ENCODE results near the gene C2CD3.

Gene C2CD3

DNA sequence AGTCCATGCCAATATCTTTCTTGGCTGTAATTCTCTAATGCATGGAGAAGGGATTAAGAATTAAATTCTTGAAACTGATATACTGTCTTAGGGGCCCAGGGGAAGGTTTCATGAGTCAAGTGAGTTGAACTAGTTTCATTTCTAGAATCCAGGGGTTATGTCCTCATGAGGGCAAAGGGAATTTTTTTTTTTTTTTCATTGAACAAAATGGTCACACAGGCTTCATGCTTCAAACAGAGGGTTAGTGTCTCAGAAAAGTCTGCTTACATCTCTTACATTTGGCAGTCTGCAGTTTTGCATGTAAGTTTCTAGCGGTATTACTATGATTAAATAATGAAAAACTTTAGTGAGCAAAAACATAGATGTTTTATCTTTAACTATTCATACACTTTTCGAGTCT, 33.2 kb upstream of the C2CD3 start:
- no peak overlapping the region for H3K4me3 ChIP-seq (replicated peaks; ENCODE audit: insufficient read depth, low read length)
- no peak overlapping the region for H3K27ac ChIP-seq (replicated peaks)
- H3K27me3 ChIP-seq (ENCODE audit: insufficient read depth, poor library complexity, severe bottlenecking): no peaks in the 10 kb centered on the region
- TF ChIP-seq CTCF (IDR thresholded peaks at IDR 0.05; ENCODE audit: insufficient read depth, low read length) (no peak), SPI1 (IDR thresholded peaks at IDR 0.05; ENCODE audit: borderline replicate concordance, low read depth) (no peak), POLR2AphosphoS5 (IDR thresholded peaks at IDR 0.05; ENCODE audit: low read depth) (no peak), GABPA (IDR thresholded peaks at IDR 0.05; ENCODE audit: low read depth) (no peak)
- TF ChIP-seq, protein P1, sequence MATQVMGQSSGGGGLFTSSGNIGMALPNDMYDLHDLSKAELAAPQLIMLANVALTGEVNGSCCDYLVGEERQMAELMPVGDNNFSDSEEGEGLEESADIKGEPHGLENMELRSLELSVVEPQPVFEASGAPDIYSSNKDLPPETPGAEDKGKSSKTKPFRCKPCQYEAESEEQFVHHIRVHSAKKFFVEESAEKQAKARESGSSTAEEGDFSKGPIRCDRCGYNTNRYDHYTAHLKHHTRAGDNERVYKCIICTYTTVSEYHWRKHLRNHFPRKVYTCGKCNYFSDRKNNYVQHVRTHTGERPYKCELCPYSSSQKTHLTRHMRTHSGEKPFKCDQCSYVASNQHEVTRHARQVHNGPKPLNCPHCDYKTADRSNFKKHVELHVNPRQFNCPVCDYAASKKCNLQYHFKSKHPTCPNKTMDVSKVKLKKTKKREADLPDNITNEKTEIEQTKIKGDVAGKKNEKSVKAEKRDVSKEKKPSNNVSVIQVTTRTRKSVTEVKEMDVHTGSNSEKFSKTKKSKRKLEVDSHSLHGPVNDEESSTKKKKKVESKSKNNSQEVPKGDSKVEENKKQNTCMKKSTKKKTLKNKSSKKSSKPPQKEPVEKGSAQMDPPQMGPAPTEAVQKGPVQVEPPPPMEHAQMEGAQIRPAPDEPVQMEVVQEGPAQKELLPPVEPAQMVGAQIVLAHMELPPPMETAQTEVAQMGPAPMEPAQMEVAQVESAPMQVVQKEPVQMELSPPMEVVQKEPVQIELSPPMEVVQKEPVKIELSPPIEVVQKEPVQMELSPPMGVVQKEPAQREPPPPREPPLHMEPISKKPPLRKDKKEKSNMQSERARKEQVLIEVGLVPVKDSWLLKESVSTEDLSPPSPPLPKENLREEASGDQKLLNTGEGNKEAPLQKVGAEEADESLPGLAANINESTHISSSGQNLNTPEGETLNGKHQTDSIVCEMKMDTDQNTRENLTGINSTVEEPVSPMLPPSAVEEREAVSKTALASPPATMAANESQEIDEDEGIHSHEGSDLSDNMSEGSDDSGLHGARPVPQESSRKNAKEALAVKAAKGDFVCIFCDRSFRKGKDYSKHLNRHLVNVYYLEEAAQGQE (IDR thresholded peaks at IDR 0.05; ENCODE audit: insufficient replicate concordance, low read depth): no peak
- DNase-seq (ENCODE audit: low read depth in 1 of 2, low spot score in 1 of 2): no peak

DNA sequence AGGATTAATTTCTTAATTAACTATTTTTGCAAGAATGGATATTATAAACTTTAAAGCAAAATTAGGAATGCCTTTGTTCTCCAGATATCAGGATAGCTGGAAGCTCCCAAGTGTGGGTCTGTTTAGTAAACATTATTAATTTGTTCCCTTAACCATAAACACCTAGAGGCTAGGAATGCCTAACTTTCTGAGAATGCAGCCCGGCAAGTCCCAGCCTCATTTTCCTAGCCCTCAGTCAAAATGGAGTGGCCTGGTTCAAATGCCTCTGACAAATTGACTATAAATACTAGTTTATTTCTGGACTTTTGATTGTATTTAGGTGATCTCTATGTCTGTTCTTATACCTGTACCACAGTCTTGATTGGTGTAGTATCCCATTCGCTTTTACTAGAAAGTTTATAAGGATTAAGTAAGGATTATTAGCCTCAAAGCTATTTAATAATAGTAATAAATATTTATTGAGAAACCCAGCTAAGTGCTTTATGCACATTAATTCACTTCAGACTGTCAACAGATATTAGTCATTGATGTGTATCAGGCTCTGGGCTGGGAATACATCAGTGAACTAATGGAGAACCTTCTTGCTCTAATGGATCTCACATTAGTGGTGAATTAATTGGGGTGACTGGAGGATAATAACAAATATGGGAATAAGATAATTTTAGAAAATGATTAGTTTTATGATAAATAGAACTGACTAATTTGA, 26.1 kb upstream of the C2CD3 start:
- Histone ChIP-seq H3K27ac (replicated peaks) (no peak overlapping the region), H3K4me3 (replicated peaks; ENCODE audit: insufficient read depth, low read length) (no peak overlapping the region), H3K27me3 (ENCODE audit: insufficient read depth, poor library complexity, severe bottlenecking) (no peaks in the 10 kb centered on the region)
- no peak for DNase-seq (ENCODE audit: low read depth in 1 of 2, low spot score in 1 of 2)
- TF ChIP-seq POLR2AphosphoS5 (IDR thresholded peaks at IDR 0.05; ENCODE audit: low read depth): no peak
- TF ChIP-seq, protein P1 (IDR thresholded peaks at IDR 0.05; ENCODE audit: insufficient replicate concordance, low read depth): no peak
- TF ChIP-seq CTCF (IDR thresholded peaks at IDR 0.05; ENCODE audit: insufficient read depth, low read length): no peak
- TF ChIP-seq SPI1 (IDR thresholded peaks at IDR 0.05; ENCODE audit: borderline replicate concordance, low read depth): no peak
- no peak for TF ChIP-seq GABPA (IDR thresholded peaks at IDR 0.05; ENCODE audit: low read depth)

GRCh38 chr11:74195828-74196227, 25.0 kb upstream of the C2CD3 start:
- TF ChIP-seq POLR2AphosphoS5 (IDR thresholded peaks at IDR 0.05; ENCODE audit: low read depth) (no peak), SPI1 (IDR thresholded peaks at IDR 0.05; ENCODE audit: borderline replicate concordance, low read depth) (no peak), CTCF (IDR thresholded peaks at IDR 0.05; ENCODE audit: insufficient read depth, low read length) (no peak), GABPA (IDR thresholded peaks at IDR 0.05; ENCODE audit: low read depth) (no peak)
- TF ChIP-seq, protein P1 (IDR thresholded peaks at IDR 0.05; ENCODE audit: insufficient replicate concordance, low read depth): no peak
- H3K4me3 ChIP-seq (replicated peaks; ENCODE audit: insufficient read depth, low read length): no peak overlapping the region
- no peak for DNase-seq (ENCODE audit: low read depth in 1 of 2, low spot score in 1 of 2)
- H3K27ac ChIP-seq (replicated peaks): no peak overlapping the region
- H3K27me3 ChIP-seq (ENCODE audit: insufficient read depth, poor library complexity, severe bottlenecking): no peaks in the 10 kb centered on the region

Measured in HL-60 (cell line).